Duodenal mucosa (tissue), 2 donors: ENCODE measurements around the gene ZC3H7B.

Source experiments
- H3K27ac ChIP-seq: one replicate; pipeline ENCODE4 v1.7.0; 2013; ENCODE audit warnings: low read depth, low read length
- H3K27me3 ChIP-seq, 2 donors: one replicate each; pipeline ENCODE4 v1.7.0; 2013; ENCODE audit warnings: low read length in 2 of 2, control low read depth in 1 of 2; ENCODE audit not compliant: insufficient read depth in 2 of 2, control insufficient read depth in 1 of 2
- H3K36me3 ChIP-seq, 2 donors: one replicate each; pipeline ENCODE4 v1.7.0; 2013; ENCODE audit warnings: low read length in 2 of 2, control low read depth in 1 of 2; ENCODE audit not compliant: insufficient read depth in 2 of 2, control insufficient read depth in 1 of 2
- H3K4me1 ChIP-seq, 2 donors: one replicate each; pipeline ENCODE4 v1.7.0; 2013; ENCODE audit warnings: low read length in 2 of 2, control low read depth in 1 of 2; ENCODE audit not compliant: insufficient read depth in 2 of 2, control insufficient read depth in 1 of 2
- H3K4me3 ChIP-seq, 2 donors: one replicate each; pipeline ENCODE4 v1.7.0; 2013; ENCODE audit warnings: low read length in 2 of 2, low read depth in 1 of 2
- H3K9ac ChIP-seq, 2 donors: one replicate each; pipeline ENCODE4 v1.7.0; 2013; ENCODE audit warnings: low read length in 2 of 2, low read depth in 1 of 2
- H3K9me3 ChIP-seq, 2 donors: one replicate each; pipeline ENCODE4 v1.7.0; 2013; ENCODE audit warnings: low read length in 2 of 2, control low read depth in 1 of 2; ENCODE audit not compliant: control insufficient read depth in 1 of 2

The ZC3H7B gene

GRCh38 chr22:41263704-41264103, 37.6 kb upstream of the ZC3H7B start:
- Histone ChIP-seq H3K36me3 (peaks cover 38 to 83% of the 10 kb centered on the region in 2 donors), H3K9ac (no peak overlapping the region), H3K4me3 (no peak overlapping the region), H3K27ac (no peak overlapping the region), H3K27me3 (no peaks in the 10 kb centered on the region), H3K4me1 (no peaks in the 10 kb centered on the region), H3K9me3 (no peaks in the 10 kb centered on the region)

DNA sequence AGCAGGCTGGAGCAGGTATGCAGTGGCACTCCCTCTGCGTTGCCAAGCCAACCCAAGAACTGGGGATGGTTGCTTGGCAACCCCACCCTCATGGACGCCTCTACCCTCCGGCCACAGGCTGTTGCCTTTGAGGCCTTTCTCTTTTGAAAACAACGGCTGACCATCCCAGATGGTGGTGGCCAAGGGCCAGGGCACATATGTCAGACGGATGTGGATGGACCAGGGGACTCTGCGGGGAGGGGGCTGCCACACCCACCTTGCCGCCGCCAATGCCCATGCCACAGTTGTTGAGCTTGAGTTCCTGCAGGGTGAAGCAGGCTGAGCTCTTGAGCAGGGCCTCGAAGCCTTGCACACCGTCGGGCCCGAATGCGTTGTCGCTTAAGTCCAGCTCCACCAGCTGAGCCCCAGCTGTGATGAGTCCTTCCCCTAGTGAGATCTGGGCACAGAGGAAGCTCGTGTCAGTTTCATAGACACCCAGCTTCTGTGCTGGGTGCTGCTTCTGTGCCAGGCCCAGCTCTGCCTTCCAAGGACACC, 36.9 kb upstream of the ZC3H7B start:
- Histone ChIP-seq H3K4me3 (no peak overlapping the region), H3K9ac (no peak overlapping the region), H3K27me3 (no peaks in the 10 kb centered on the region), H3K4me1 (no peaks in the 10 kb centered on the region), H3K27ac (no peak overlapping the region), H3K36me3 (peaks cover 35 to 84% of the 10 kb centered on the region in 2 donors), H3K9me3 (no peaks in the 10 kb centered on the region)

DNA sequence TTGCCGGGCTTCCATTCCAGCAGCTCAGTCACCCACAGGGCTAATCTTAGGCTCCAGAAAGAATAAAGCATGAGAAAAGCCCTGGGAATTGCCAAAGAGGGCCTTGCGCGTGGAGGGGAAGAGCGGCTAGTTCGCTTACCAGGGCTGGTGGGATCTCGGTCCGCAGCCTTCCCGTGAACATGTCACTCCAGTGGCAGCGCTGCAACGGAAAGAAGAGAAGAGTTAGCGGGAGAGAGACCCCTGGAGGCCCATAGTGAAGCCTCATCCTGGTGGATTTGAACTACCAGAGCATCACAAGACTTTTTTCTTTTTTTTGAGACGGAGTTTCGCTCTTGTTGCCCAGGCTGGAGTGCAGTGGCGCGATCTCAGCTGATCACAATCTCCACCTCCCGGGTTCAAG, 33.4 kb upstream of the ZC3H7B start:
- no peaks in the 10 kb centered on the region for H3K9me3 ChIP-seq
- no peak overlapping the region for H3K9ac ChIP-seq
- H3K4me1 ChIP-seq: no peaks in the 10 kb centered on the region
- H3K27ac ChIP-seq: no peak overlapping the region
- H3K4me3 ChIP-seq: no peak overlapping the region
- peaks cover 35 to 79% of the 10 kb centered on the region in 2 donors for H3K36me3 ChIP-seq
- no peaks in the 10 kb centered on the region for H3K27me3 ChIP-seq

- Histone ChIP-seq H3K9ac (no peak overlapping the region), H3K9me3 (no peaks in the 10 kb centered on the region), H3K27ac (no peak overlapping the region), H3K4me1 (no peaks in the 10 kb centered on the region), H3K4me3 (no peak overlapping the region), H3K36me3 (peaks cover 39 to 71% of the 10 kb centered on the region in 2 donors), H3K27me3 (no peaks in the 10 kb centered on the region)
Measured at GRCh38 chr22:41271787-41272186, 29.5 kb upstream of the ZC3H7B start.

DNA sequence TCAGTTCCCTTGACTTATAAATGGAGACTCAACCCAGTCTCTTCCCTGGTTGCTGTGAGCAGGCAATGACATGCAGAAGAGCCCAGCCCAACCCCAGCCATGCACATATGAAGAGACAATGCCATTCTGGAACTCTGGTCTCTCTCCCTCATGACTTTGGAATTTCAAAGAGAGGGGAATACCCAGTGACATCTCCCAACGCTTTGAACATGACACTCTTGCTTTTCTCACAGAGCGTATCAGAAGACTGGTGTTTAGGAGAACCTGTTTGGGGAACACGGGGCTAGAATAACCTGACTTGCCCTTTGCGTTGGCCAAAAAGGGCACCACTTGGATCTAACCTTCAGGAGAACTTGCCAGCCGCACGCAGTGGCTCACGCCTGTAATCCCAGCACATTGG, 28.2 kb upstream of the ZC3H7B start:
- Histone ChIP-seq H3K9ac (no peak overlapping the region), H3K9me3 (no peaks in the 10 kb centered on the region), H3K27me3 (no peaks in the 10 kb centered on the region), H3K36me3 (peaks cover 39 to 67% of the 10 kb centered on the region in 2 donors), H3K4me3 (no peak overlapping the region), H3K4me1 (no peaks in the 10 kb centered on the region), H3K27ac (no peak overlapping the region)

- Histone ChIP-seq H3K27ac (no peak overlapping the region), H3K27me3 (no peaks in the 10 kb centered on the region), H3K9me3 (no peaks in the 10 kb centered on the region), H3K4me1 (no peaks in the 10 kb centered on the region), H3K9ac (no peak overlapping the region), H3K36me3 (peaks cover 44 to 70% of the 10 kb centered on the region in 2 donors), H3K4me3 (no peak overlapping the region)
Measured at GRCh38 chr22:41274856-41275255, 26.5 kb upstream of the ZC3H7B start.

DNA sequence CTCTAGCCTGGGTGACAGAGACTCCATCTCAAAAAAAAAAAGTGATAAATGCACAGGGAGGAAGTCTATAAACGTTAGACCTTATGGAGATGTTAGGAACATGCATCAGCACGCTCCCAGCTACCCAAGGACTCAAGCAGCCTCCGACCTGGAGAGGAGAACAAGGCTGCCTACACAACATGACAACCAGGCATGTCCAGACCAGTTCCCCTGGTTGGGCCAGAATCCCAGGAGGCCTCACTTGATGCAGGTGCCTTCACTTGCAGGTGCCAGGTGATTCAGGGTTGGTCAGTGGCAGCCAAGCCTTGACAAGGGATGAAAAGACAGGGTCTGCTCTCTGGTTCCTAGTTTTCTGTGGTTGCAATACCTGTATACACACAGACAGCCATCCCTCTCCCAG, 21.3 kb upstream of the ZC3H7B start:
- Histone ChIP-seq H3K9ac (no peak overlapping the region), H3K9me3 (no peaks in the 10 kb centered on the region), H3K4me3 (no peak overlapping the region), H3K4me1 (peaks cover 5 to 6% of the 10 kb centered on the region in 2 donors), H3K36me3 (peaks cover 21 to 47% of the 10 kb centered on the region in 2 donors), H3K27me3 (no peaks in the 10 kb centered on the region), H3K27ac (no peak overlapping the region)

DNA sequence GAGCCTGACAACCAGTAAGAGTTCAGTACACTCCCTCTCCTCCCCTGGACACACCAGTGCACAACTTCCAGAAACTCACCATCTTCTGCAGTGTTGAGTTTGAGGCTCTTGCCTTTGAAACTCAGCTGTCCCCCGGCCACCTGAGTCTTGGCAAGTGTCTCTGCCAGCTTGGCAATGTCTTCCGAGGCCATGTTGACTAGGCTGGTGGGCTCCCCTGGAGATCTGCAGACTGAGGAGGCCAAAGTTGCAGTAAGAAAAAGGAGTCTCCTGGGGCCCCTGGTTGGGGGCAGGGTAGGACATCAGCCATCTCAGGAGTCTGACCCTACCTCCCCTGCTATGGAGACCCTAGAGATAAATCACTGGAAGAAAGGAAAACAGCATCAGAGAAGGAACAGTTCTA, 20.5 kb upstream of the ZC3H7B start:
- Histone ChIP-seq H3K27ac (no peak overlapping the region), H3K4me1 (peaks cover 8 to 10% of the 10 kb centered on the region in 2 donors), H3K36me3 (peaks cover 19 to 44% of the 10 kb centered on the region in 2 donors), H3K4me3 (no peak overlapping the region), H3K9me3 (no peaks in the 10 kb centered on the region), H3K27me3 (no peaks in the 10 kb centered on the region), H3K9ac (no peak overlapping the region)

DNA sequence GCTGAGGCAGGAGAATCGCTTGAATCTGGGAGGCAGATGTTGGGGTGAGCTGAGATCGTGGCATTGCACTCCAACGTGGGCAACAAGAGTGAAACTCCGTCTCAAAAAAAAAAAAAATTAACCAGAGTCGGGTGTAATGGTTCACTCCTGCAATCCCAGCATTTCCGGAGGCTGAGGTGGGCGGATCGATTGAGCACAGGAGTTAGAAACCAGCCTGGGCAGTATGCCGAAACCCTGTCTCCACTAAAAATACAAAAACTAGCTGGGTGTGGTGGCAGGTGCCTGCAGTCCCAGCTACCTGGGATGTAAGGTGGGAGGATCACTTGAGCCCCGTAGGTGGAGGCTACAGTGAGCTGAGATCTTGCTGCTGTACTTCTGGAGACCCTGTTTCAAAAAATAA, 16.9 kb upstream of the ZC3H7B start:
- Histone ChIP-seq H3K27me3 (no peaks in the 10 kb centered on the region), H3K36me3 (peaks cover 6 to 22% of the 10 kb centered on the region in 2 donors), H3K4me1 (peaks cover 16 to 20% of the 10 kb centered on the region in 2 donors), H3K27ac (no peak overlapping the region), H3K4me3 (no peak overlapping the region), H3K9me3 (no peaks in the 10 kb centered on the region), H3K9ac (peak overlapping the region in 1 of 2 donors; percentile 77)

DNA sequence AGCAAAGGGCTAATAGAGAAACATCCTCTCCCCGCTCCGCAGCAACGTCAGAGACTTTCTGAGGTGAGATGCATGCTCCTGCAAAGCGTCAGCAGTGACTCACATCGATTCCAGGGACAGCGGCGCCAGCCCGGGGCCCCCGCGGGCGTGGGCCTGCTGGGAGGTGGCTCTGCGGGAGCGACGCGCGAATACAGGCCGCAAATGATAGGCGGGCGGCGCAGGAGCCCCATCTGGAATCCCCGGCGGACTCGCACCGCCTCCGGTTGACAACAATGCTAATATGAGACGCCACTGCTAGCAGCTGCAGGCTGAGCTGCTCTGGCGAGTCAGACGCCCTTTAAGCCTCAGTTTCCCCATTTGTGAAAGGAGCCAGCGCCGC, 15.9 kb upstream of the ZC3H7B start:
- peak overlapping the region; percentile 82 to 93 for H3K4me3 ChIP-seq
- peaks cover 16 to 20% of the 10 kb centered on the region in 2 donors for H3K4me1 ChIP-seq
- H3K9me3 ChIP-seq: no peaks in the 10 kb centered on the region
- H3K27ac ChIP-seq: peak overlapping the region; percentile 69
- no peaks in the 10 kb centered on the region for H3K27me3 ChIP-seq
- peak overlapping the region; percentile 77 to 88 for H3K9ac ChIP-seq
- H3K36me3 ChIP-seq: peaks cover 0 to 13% of the 10 kb centered on the region in 2 donors
